GM12878 (cell line): ENCODE data around the gene MSX2. TPM values are rescaled to one million over a fixed set of nuclear protein-coding genes. Genes with fewer than 3 reads are reported as not detected.

Experiments
- ATAC-seq: fragments of 200-7000 bp; cut with Tn5 transposase; 3 replicates; pipeline ENCODE4 v1.9.1; 2020; ENCODE audit warnings: mild to moderate bottlenecking, moderate library complexity
- BruUV-seq: library from RNA; stranded (reverse); fragments of 400-500 nt; replicated peaks from 2 replicates; lab custom pipeline; 2021; lab: Mats Ljungman, UMichigan
- CTCF ChIA-PET: fragments of 300-600 bp; sonication (Branson Sonifier 250); formaldehyde crosslinking; extraction: SDS; loops from one replicate; lab custom pipeline; 2021; ENCODE audit warnings: inconsistent platforms; lab: Yijun Ruan, JAX
- POLR2A ChIA-PET: fragments of 350-600 bp; formaldehyde crosslinking; extraction: SDS; loops from one replicate; lab custom pipeline; 2021; ENCODE audit warnings: inconsistent platforms; lab: Charles Lee
- RAD21 ChIA-PET: fragments of 300-600 bp; sonication (Branson Sonifier 250); formaldehyde crosslinking; loops from one replicate; lab custom pipeline; 2023; ENCODE audit warnings: antibody characterized with exemption; ENCODE audit not compliant: unreplicated experiment; lab: Charles Lee
- SMC1A ChIA-PET: fragments of 300-600 bp; sonication (Branson Sonifier 250); formaldehyde crosslinking; loops from one replicate; lab custom pipeline; 2023; ENCODE audit not compliant: unreplicated experiment, uncharacterized antibody; lab: Charles Lee
- DNase-seq: peaks from one replicate; pipeline ENCODE4 v3.0.0-alpha.2; 2011; ENCODE audit warnings: low read depth, low spot score
- FAIRE-seq: peaks from 3 replicates; lab custom pipeline; 2011; peaks lifted over from hg19 to GRCh38; lab: Jason Lieb, UNC
- H2AFZ ChIP-seq: 2 replicates; pipeline ENCODE4 v1.6.0; 2011; ENCODE audit warnings: low read depth, low read length, control low read depth; ENCODE audit not compliant: control insufficient read depth
- H3K27ac ChIP-seq: 2 replicates; pipeline ENCODE4 v1.5.1; 2011; ENCODE audit warnings: control low read depth; ENCODE audit not compliant: control insufficient read depth, insufficient read depth
- H3K27me3 ChIP-seq, 2 experiments: replicated peaks in 1 of 2; 2 replicates each; pipeline versions ENCODE4 v1.6.0 to v1.6.1; 2011; ENCODE audit warnings: low read length in 1 of 2; ENCODE audit not compliant: control insufficient read depth in 2 of 2, insufficient read depth in 2 of 2
- H3K36me3 ChIP-seq, 2 experiments: 2 replicates each; pipeline ENCODE4 v1.5.1; 2011; ENCODE audit warnings: low read length in 1 of 2; ENCODE audit not compliant: control insufficient read depth in 2 of 2, insufficient read depth in 2 of 2
- H3K4me1 ChIP-seq: 2 replicates; pipeline ENCODE4 v1.6.1; 2011; ENCODE audit warnings: mild to moderate bottlenecking, low read length, moderate library complexity, mixed read lengths; ENCODE audit not compliant: control insufficient read depth, insufficient read depth
- H3K4me2 ChIP-seq: 2 replicates; pipeline ENCODE4 v1.6.0; 2011; ENCODE audit warnings: control low read depth; ENCODE audit not compliant: control insufficient read depth, insufficient read depth
- H3K4me3 ChIP-seq: fragments of 200-600 bp; sonication (generic); 2 replicates; pipeline ENCODE4 v1.5.1; 2016
- H3K79me2 ChIP-seq: 2 replicates; pipeline ENCODE4 v1.6.0; 2011; ENCODE audit warnings: low read length; ENCODE audit not compliant: control insufficient read depth, insufficient read depth
- H3K9ac ChIP-seq: 2 replicates; pipeline ENCODE4 v1.8.0; 2011; ENCODE audit warnings: low read length, control low read depth, mixed read lengths; ENCODE audit not compliant: control insufficient read depth, insufficient read depth
- H3K9me3 ChIP-seq: replicated peaks from 3 replicates; pipeline ENCODE4 v1.5.1; 2011; ENCODE audit warnings: mild to moderate bottlenecking, low read length; ENCODE audit not compliant: control insufficient read depth, insufficient read depth
- H4K20me1 ChIP-seq: 2 replicates; pipeline ENCODE4 v1.6.0; 2011; ENCODE audit not compliant: control insufficient read depth, insufficient read depth
- BACH1 ChIP-seq: fragments of 450-650 bp; IDR thresholded peaks from 2 replicates; pipeline ENCODE4 v1.6.1; 2017; ENCODE audit warnings: mild to moderate bottlenecking, borderline replicate concordance
- BCLAF1 ChIP-seq: fragments of 450-650 bp; IDR thresholded peaks from 2 replicates; pipeline ENCODE4 v1.6.1; 2017; ENCODE audit warnings: antibody characterized with exemption, mild to moderate bottlenecking, moderate library complexity
- BMI1 ChIP-seq: fragments of 450-650 bp; IDR thresholded peaks from 2 replicates; pipeline ENCODE4 v1.6.1; 2016; ENCODE audit warnings: mild to moderate bottlenecking, moderate library complexity, borderline replicate concordance
- CREB1 ChIP-seq: IDR thresholded peaks from 2 replicates; pipeline ENCODE4 v1.6.1; 2012; ENCODE audit warnings: low read depth, mild to moderate bottlenecking, inconsistent platforms
- CUX1 ChIP-seq: IDR thresholded peaks from 2 replicates; pipeline ENCODE4 v1.6.1; 2012; ENCODE audit warnings: improper control_type of control experiment, low read depth, low read length; ENCODE audit not compliant: insufficient replicate concordance
- EED ChIP-seq: sonication (generic); IDR thresholded peaks from 2 replicates; pipeline ENCODE4 v1.6.1; 2016; ENCODE audit warnings: antibody characterized with exemption, low read depth
- HCFC1 ChIP-seq: fragments of 150-350 bp; IDR thresholded peaks from 2 replicates; pipeline ENCODE4 v1.6.1; 2014; ENCODE audit warnings: low read length
- HDAC2 ChIP-seq: fragments of 200-600 bp; sonication (generic); IDR thresholded peaks from 2 replicates; pipeline ENCODE4 v1.6.1; 2017
- MTA3 ChIP-seq: IDR thresholded peaks from 2 replicates; pipeline ENCODE4 v1.6.1; 2012; ENCODE audit warnings: low read length, inconsistent platforms, borderline replicate concordance
- PAX5 ChIP-seq: IDR thresholded peaks from 2 replicates; pipeline ENCODE4 v1.6.1; 2011; ENCODE audit warnings: low read depth, low read length, borderline replicate concordance
- SMAD1 ChIP-seq: fragments of 450-650 bp; IDR thresholded peaks from 2 replicates; pipeline ENCODE4 v1.6.1; 2018; ENCODE audit warnings: mild to moderate bottlenecking, low read depth; ENCODE audit not compliant: partially characterized antibody
- SMC3 ChIP-seq: IDR thresholded peaks from 2 replicates; pipeline ENCODE4 v1.6.1; 2011; ENCODE audit warnings: low read length, improper control_type of control experiment, borderline replicate concordance
- SREBF2 ChIP-seq: IDR thresholded peaks from 2 replicates; pipeline ENCODE4 v1.6.1; 2012; ENCODE audit warnings: mild to moderate bottlenecking, low read length
- STAT3 ChIP-seq: IDR thresholded peaks from 2 replicates; pipeline ENCODE4 v1.6.1; 2011; ENCODE audit warnings: low read depth, low read length, improper control_type of control experiment
- WGBS: methylation state at CpG from one replicate; pipeline ENCODE4 v1.1.6; 2016; ENCODE audit warnings: low lambda C conversion rate; ENCODE audit not compliant: insufficient replicate concordance, insufficient coverage; ENCODE audit errors: missing lambda C conversion rate; 5-methylcytosine and 5-hydroxymethylcytosine counted together
- in situ Hi-C: fragments of 300-500 bp; cut with MboI; formaldehyde crosslinking; loops from 9 replicates; pipeline ENCODE4 v1.14.3; 2018; ENCODE audit warnings: mixed read lengths
- intact Hi-C: fragments of 100-400 bp; cut with micrococcal nuclease; formaldehyde crosslinking; loops from one replicate; pipeline ENCODE4 v1.14.2; 2022; ENCODE audit not compliant: unreplicated experiment
- polyA plus RNA-seq, 11 experiments: library from polyadenylated mRNA; depleted of rRNA in 4 of 11; unstranded in 6 of 11; stranded (reverse) in 5 of 11; fragments of >200 nt; fragmentation: Nextera tagmentation in 4 of 11; fragmentation: Illumina TruSeq in 1 of 11; extraction: Ambion mirVana in 4 of 11; extraction: Trizol in 1 of 11; gene quantifications; 1 replicate in 1 of 11; 2 replicates in 10 of 11; pipeline versions ENCODE4 v1.2.1 to v1.2.3, GENCODE V29; 2011 to 2016; ENCODE audit warnings: inconsistent platforms in 2 of 11, missing spikeins in 2 of 11, low read depth in 1 of 11
- total RNA-seq, 4 experiments: library from RNA; depleted of rRNA in 3 of 4; stranded (reverse); fragments of >200 nt in 3 of 4; fragmentation: Illumina TruSeq in 1 of 4; extraction: Trizol in 1 of 4; gene quantifications; 2 replicates each; pipeline versions ENCODE4 v1.2.1 to v1.2.3, GENCODE V29; 2013 to 2021
- TF ChIP-seq, protein P1 (sequence below): fragments of 450-650 bp; IDR thresholded peaks from 2 replicates; pipeline ENCODE4 v1.6.1; 2014; ENCODE audit warnings: mild to moderate bottlenecking

Gene MSX2
- total and polyA plus RNA-seq, 10 of the 15 experiments (the other 5 are each of a cell fraction or from before 2014, with no cell fraction given), result not detected

GRCh38 chr5:174722500-174722899 lies 1.9 kb upstream of the MSX2 start (continued):
- TF ChIP-seq MTA3 (no peak), CUX1 (no peak)

DNA sequence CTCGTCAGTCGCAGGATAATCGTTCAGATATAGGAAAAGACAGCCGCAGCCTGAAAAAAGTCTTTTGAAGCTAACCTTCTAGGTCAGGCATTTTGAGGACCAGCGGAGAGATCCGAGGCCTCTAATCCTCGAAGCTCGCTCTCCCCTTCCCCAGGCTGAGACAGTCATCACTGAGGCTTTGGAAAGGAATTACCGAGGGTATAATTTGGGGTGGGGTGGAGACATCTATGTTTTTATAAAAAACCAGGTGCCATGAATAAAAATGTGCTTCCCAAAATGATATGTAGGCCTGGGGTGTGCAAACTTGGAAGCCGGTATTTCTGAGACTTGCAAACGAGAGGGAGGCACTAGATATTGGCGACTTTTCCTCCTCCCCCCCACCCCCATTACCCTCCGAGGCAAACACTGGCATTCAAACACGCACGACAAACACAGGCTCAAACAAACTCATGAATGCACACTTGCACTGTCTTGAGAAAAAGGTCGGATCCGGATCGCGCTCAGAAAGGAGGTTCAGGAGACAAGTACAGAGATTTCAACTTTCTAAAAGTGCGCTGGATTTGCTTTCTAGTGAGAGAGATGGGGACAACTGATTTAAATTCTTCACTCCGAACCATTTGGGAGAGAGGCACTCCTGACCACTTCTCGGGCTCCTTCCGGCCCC lies 935 bp upstream of the MSX2 start:
- SMC1A ChIA-PET, result no interaction called here
- DNase-seq (no peak), FAIRE-seq (no peak), ATAC-seq (no peak)
- H3K9me3 ChIP-seq, result no peaks in the 10 kb centered on the region; the same call in 2 of the 3 replicates
- H3K9ac ChIP-seq, result no peak overlapping the region
- no peak overlapping the region for H3K27ac ChIP-seq
- no peaks in the 10 kb centered on the region for H3K79me2 ChIP-seq
- no peaks in the 10 kb centered on the region for H3K4me1 ChIP-seq
- peaks cover 11 to 22% of the 10 kb centered on the region in 2 experiments for H3K27me3 ChIP-seq
- POLR2A ChIA-PET, result no interaction called here
- WGBS, result 22% methylated on average over 23 of the region's 23 CpGs
- CTCF ChIA-PET, result no interaction called here
- H2AFZ ChIP-seq, result no peak overlapping the region
- no peaks in the 10 kb centered on the region for H4K20me1 ChIP-seq
- no peak overlapping the region for H3K4me2 ChIP-seq
- in situ Hi-C loops (no loop called here), intact Hi-C loops (no loop called here)
- no peaks in the 10 kb centered on the region for H3K36me3 ChIP-seq
- no TSS peak for BruUV-seq
- H3K4me3 ChIP-seq, result no peak overlapping the region
- RAD21 ChIA-PET, result no interaction called here
- TF ChIP-seq BCLAF1 (no peak), CREB1 (no peak), EED (no peak), SMAD1 (no peak), SMC3 (no peak), HCFC1 (no peak), PAX5 (no peak), SREBF2 (no peak), BMI1 (no peak), STAT3 (no peak), BACH1 (no peak), HDAC2 (no peak)
- TF ChIP-seq, protein P1, sequence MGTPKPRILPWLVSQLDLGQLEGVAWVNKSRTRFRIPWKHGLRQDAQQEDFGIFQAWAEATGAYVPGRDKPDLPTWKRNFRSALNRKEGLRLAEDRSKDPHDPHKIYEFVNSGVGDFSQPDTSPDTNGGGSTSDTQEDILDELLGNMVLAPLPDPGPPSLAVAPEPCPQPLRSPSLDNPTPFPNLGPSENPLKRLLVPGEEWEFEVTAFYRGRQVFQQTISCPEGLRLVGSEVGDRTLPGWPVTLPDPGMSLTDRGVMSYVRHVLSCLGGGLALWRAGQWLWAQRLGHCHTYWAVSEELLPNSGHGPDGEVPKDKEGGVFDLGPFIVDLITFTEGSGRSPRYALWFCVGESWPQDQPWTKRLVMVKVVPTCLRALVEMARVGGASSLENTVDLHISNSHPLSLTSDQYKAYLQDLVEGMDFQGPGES, result no peak
